GM12878 (cell line): ENCODE measurements around the gene ATXN1. TPM values are rescaled to one million over a fixed set of nuclear protein-coding genes. Genes with fewer than 3 reads are reported as not detected.

Experiments
- ATAC-seq: fragments of 200-7000 bp; cut with Tn5 transposase; 3 replicates; pipeline ENCODE4 v1.9.1; 2020; ENCODE audit warnings: mild to moderate bottlenecking, moderate library complexity
- BruUV-seq: library from RNA; stranded (reverse); fragments of 400-500 nt; replicated peaks from 2 replicates; lab custom pipeline; 2021; lab: Mats Ljungman, UMichigan
- CTCF ChIA-PET: fragments of 300-600 bp; sonication (Branson Sonifier 250); formaldehyde crosslinking; extraction: SDS; loops from one replicate; lab custom pipeline; 2021; ENCODE audit warnings: inconsistent platforms; lab: Yijun Ruan, JAX
- POLR2A ChIA-PET: fragments of 350-600 bp; formaldehyde crosslinking; extraction: SDS; loops from one replicate; lab custom pipeline; 2021; ENCODE audit warnings: inconsistent platforms; lab: Charles Lee
- RAD21 ChIA-PET: fragments of 300-600 bp; sonication (Branson Sonifier 250); formaldehyde crosslinking; loops from one replicate; lab custom pipeline; 2023; ENCODE audit warnings: antibody characterized with exemption; ENCODE audit not compliant: unreplicated experiment; lab: Charles Lee
- SMC1A ChIA-PET: fragments of 300-600 bp; sonication (Branson Sonifier 250); formaldehyde crosslinking; loops from one replicate; lab custom pipeline; 2023; ENCODE audit not compliant: unreplicated experiment, uncharacterized antibody; lab: Charles Lee
- DNase-seq: peaks from one replicate; pipeline ENCODE4 v3.0.0-alpha.2; 2011; ENCODE audit warnings: low read depth, low spot score
- FAIRE-seq: peaks from 3 replicates; lab custom pipeline; 2011; peaks lifted over from hg19 to GRCh38; lab: Jason Lieb, UNC
- H2AFZ ChIP-seq: 2 replicates; pipeline ENCODE4 v1.6.0; 2011; ENCODE audit warnings: low read depth, low read length, control low read depth; ENCODE audit not compliant: control insufficient read depth
- H3K27ac ChIP-seq: 2 replicates; pipeline ENCODE4 v1.5.1; 2011; ENCODE audit warnings: control low read depth; ENCODE audit not compliant: control insufficient read depth, insufficient read depth
- H3K27me3 ChIP-seq, 2 experiments: replicated peaks in 1 of 2; 2 replicates each; pipeline versions ENCODE4 v1.6.0 to v1.6.1; 2011; ENCODE audit warnings: low read length in 1 of 2; ENCODE audit not compliant: control insufficient read depth in 2 of 2, insufficient read depth in 2 of 2
- H3K36me3 ChIP-seq, 2 experiments: 2 replicates each; pipeline ENCODE4 v1.5.1; 2011; ENCODE audit warnings: low read length in 1 of 2; ENCODE audit not compliant: control insufficient read depth in 2 of 2, insufficient read depth in 2 of 2
- H3K4me1 ChIP-seq: 2 replicates; pipeline ENCODE4 v1.6.1; 2011; ENCODE audit warnings: mild to moderate bottlenecking, low read length, moderate library complexity, mixed read lengths; ENCODE audit not compliant: control insufficient read depth, insufficient read depth
- H3K4me2 ChIP-seq: 2 replicates; pipeline ENCODE4 v1.6.0; 2011; ENCODE audit warnings: control low read depth; ENCODE audit not compliant: control insufficient read depth, insufficient read depth
- H3K4me3 ChIP-seq: fragments of 200-600 bp; sonication (generic); 2 replicates; pipeline ENCODE4 v1.5.1; 2016
- H3K79me2 ChIP-seq: 2 replicates; pipeline ENCODE4 v1.6.0; 2011; ENCODE audit warnings: low read length; ENCODE audit not compliant: control insufficient read depth, insufficient read depth
- H3K9ac ChIP-seq: 2 replicates; pipeline ENCODE4 v1.8.0; 2011; ENCODE audit warnings: low read length, control low read depth, mixed read lengths; ENCODE audit not compliant: control insufficient read depth, insufficient read depth
- H3K9me3 ChIP-seq: replicated peaks from 3 replicates; pipeline ENCODE4 v1.5.1; 2011; ENCODE audit warnings: mild to moderate bottlenecking, low read length; ENCODE audit not compliant: control insufficient read depth, insufficient read depth
- H4K20me1 ChIP-seq: 2 replicates; pipeline ENCODE4 v1.6.0; 2011; ENCODE audit not compliant: control insufficient read depth, insufficient read depth
- EP300 ChIP-seq, 2 experiments: fragments of 150-350 bp in 1 of 2; IDR thresholded peaks; 2 replicates each; pipeline ENCODE4 v1.6.1; 2011 to 2012; ENCODE audit warnings: low read depth in 2 of 2, low read length in 2 of 2, borderline replicate concordance in 1 of 2, improper control_type of control experiment in 1 of 2, inconsistent platforms in 1 of 2; ENCODE audit not compliant: control insufficient read depth in 1 of 2
- JUND ChIP-seq: IDR thresholded peaks from 2 replicates; pipeline ENCODE4 v1.6.1; 2012; ENCODE audit warnings: low read depth, mild to moderate bottlenecking, low read length, improper control_type of control experiment, moderate library complexity
- KAT2A ChIP-seq: conservative IDR thresholded peaks from 2 replicates; pipeline ENCODE4 v1.6.1; 2011; ENCODE audit warnings: low read depth, low read length; ENCODE audit not compliant: control insufficient read depth
- MEF2A ChIP-seq: IDR thresholded peaks from 2 replicates; pipeline ENCODE4 v1.6.1; 2011; ENCODE audit warnings: low read depth, mild to moderate bottlenecking, low read length, moderate library complexity; ENCODE audit not compliant: insufficient read depth
- NR2C1 ChIP-seq: fragments of 450-650 bp; IDR thresholded peaks from 2 replicates; pipeline ENCODE4 v1.6.1; 2017; ENCODE audit warnings: antibody characterized with exemption, mild to moderate bottlenecking, moderate library complexity
- RAD51 ChIP-seq: fragments of 450-650 bp; IDR thresholded peaks from 2 replicates; pipeline ENCODE4 v1.6.1; 2016; ENCODE audit warnings: moderate library complexity, mild to moderate bottlenecking, inconsistent platforms
- SRF ChIP-seq, 2 experiments: IDR thresholded peaks; 2 replicates each; pipeline ENCODE4 v1.6.1; 2011; ENCODE audit warnings: low read depth in 2 of 2, low read length in 2 of 2, mild to moderate bottlenecking in 1 of 2, moderate library complexity in 1 of 2
- USF2 ChIP-seq: IDR thresholded peaks from 2 replicates; pipeline ENCODE4 v1.6.1; 2011; ENCODE audit warnings: low read depth, low read length, improper control_type of control experiment, borderline replicate concordance
- ZBED1 ChIP-seq: IDR thresholded peaks from 2 replicates; pipeline ENCODE4 v1.6.1; 2016; ENCODE audit warnings: borderline replicate concordance
- ZNF687 ChIP-seq: fragments of 450-650 bp; IDR thresholded peaks from 2 replicates; pipeline ENCODE4 v1.6.1; 2017; ENCODE audit warnings: mild to moderate bottlenecking, moderate library complexity
- WGBS: methylation state at CpG from one replicate; pipeline ENCODE4 v1.1.6; 2016; ENCODE audit warnings: low lambda C conversion rate; ENCODE audit not compliant: insufficient replicate concordance, insufficient coverage; ENCODE audit errors: missing lambda C conversion rate; 5-methylcytosine and 5-hydroxymethylcytosine counted together
- in situ Hi-C: fragments of 300-500 bp; cut with MboI; formaldehyde crosslinking; loops from 9 replicates; pipeline ENCODE4 v1.14.3; 2018; ENCODE audit warnings: mixed read lengths
- intact Hi-C: fragments of 100-400 bp; cut with micrococcal nuclease; formaldehyde crosslinking; loops from one replicate; pipeline ENCODE4 v1.14.2; 2022; ENCODE audit not compliant: unreplicated experiment
- polyA plus RNA-seq, 11 experiments: library from polyadenylated mRNA; depleted of rRNA in 4 of 11; unstranded in 6 of 11; stranded (reverse) in 5 of 11; fragments of >200 nt; fragmentation: Nextera tagmentation in 4 of 11; fragmentation: Illumina TruSeq in 1 of 11; extraction: Ambion mirVana in 4 of 11; extraction: Trizol in 1 of 11; gene quantifications; 1 replicate in 1 of 11; 2 replicates in 10 of 11; pipeline versions ENCODE4 v1.2.1 to v1.2.3, GENCODE V29; 2011 to 2016; ENCODE audit warnings: inconsistent platforms in 2 of 11, missing spikeins in 2 of 11, low read depth in 1 of 11
- total RNA-seq, 4 experiments: library from RNA; depleted of rRNA in 3 of 4; stranded (reverse); fragments of >200 nt in 3 of 4; fragmentation: Illumina TruSeq in 1 of 4; extraction: Trizol in 1 of 4; gene quantifications; 2 replicates each; pipeline versions ENCODE4 v1.2.1 to v1.2.3, GENCODE V29; 2013 to 2021
- TF ChIP-seq, protein P1 (sequence below): IDR thresholded peaks from 2 replicates; pipeline ENCODE4 v1.6.1; 2012; ENCODE audit warnings: improper control_type of control experiment, low read depth, low read length; ENCODE audit not compliant: insufficient replicate concordance

The ATXN1 gene
- total and polyA plus RNA-seq, 10 of the 15 experiments (the other 5 are each of a cell fraction or from before 2014, with no cell fraction given), result 12.2 to 51.2 (median 20.5) TPM

GRCh38 chr6:16735014-16735413, 26.2 kb downstream of the ATXN1 start:
- TF ChIP-seq, protein P1, sequence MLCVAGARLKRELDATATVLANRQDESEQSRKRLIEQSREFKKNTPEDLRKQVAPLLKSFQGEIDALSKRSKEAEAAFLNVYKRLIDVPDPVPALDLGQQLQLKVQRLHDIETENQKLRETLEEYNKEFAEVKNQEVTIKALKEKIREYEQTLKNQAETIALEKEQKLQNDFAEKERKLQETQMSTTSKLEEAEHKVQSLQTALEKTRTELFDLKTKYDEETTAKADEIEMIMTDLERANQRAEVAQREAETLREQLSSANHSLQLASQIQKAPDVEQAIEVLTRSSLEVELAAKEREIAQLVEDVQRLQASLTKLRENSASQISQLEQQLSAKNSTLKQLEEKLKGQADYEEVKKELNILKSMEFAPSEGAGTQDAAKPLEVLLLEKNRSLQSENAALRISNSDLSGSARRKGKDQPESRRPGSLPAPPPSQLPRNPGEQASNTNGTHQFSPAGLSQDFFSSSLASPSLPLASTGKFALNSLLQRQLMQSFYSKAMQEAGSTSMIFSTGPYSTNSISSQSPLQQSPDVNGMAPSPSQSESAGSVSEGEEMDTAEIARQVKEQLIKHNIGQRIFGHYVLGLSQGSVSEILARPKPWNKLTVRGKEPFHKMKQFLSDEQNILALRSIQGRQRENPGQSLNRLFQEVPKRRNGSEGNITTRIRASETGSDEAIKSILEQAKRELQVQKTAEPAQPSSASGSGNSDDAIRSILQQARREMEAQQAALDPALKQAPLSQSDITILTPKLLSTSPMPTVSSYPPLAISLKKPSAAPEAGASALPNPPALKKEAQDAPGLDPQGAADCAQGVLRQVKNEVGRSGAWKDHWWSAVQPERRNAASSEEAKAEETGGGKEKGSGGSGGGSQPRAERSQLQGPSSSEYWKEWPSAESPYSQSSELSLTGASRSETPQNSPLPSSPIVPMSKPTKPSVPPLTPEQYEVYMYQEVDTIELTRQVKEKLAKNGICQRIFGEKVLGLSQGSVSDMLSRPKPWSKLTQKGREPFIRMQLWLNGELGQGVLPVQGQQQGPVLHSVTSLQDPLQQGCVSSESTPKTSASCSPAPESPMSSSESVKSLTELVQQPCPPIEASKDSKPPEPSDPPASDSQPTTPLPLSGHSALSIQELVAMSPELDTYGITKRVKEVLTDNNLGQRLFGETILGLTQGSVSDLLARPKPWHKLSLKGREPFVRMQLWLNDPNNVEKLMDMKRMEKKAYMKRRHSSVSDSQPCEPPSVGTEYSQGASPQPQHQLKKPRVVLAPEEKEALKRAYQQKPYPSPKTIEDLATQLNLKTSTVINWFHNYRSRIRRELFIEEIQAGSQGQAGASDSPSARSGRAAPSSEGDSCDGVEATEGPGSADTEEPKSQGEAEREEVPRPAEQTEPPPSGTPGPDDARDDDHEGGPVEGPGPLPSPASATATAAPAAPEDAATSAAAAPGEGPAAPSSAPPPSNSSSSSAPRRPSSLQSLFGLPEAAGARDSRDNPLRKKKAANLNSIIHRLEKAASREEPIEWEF, result no peak
- no peak for TF ChIP-seq KAT2A
- no peak for TF ChIP-seq SRF (IDR thresholded peaks at IDR 0.05; ENCODE audit: low read depth in 2 of 2, low read length in 2 of 2)
- no peak for TF ChIP-seq JUND
- no peak for TF ChIP-seq MEF2A
- TF ChIP-seq USF2, result no peak
- no peak for TF ChIP-seq NR2C1
- TF ChIP-seq ZNF687, result no peak
- no peak for TF ChIP-seq RAD51
- no peak for TF ChIP-seq EP300 (IDR thresholded peaks at IDR 0.05; ENCODE audit: borderline replicate concordance in 1 of 2, control insufficient read depth in 1 of 2, low read depth in 2 of 2, low read length in 2 of 2)
- TF ChIP-seq ZBED1, result no peak
- TF ChIP-seq, all 136 proteins: peak for 0
- ChIA-PET SMC1A (no interaction called here), CTCF (interaction anchor here (3.1 kb wide), 1 partner anchor 23 kb away, joined by 13 read pairs; no protein-coding TSS in a partner anchor), POLR2A (interaction anchor here (1.7 kb wide), 1 partner anchor 13 kb away, joined by 6 read pairs; no protein-coding TSS in a partner anchor), RAD21 (no interaction called here)
- Histone ChIP-seq H2AFZ (no peak overlapping the region), H3K79me2 (no peaks in the 10 kb centered on the region), H3K9me3 (no peaks in the 10 kb centered on the region), H3K9ac (no peak overlapping the region), H3K4me1 (peaks cover 17% of the 10 kb centered on the region), H3K4me3 (no peak overlapping the region), H3K27ac (no peak overlapping the region), H3K36me3 (peaks cover 0 to 4% of the 10 kb centered on the region in 2 experiments; a peak in 2 of 4 replicates), H4K20me1 (no peaks in the 10 kb centered on the region), H3K4me2 (no peak overlapping the region), H3K27me3 (no peaks in the 10 kb centered on the region)
- intact Hi-C loops, result no loop called here
- DNase-seq (no peak), ATAC-seq (no peak), FAIRE-seq (no peak)
- 93% methylated on average over 2 of the region's 2 CpGs for WGBS
- in situ Hi-C loops, result no loop called here
- BruUV-seq, result no TSS peak
